GM23338 (cell line): ENCODE results near the gene IFI16. TPM values are rescaled to one million over a fixed set of nuclear protein-coding genes. Genes with fewer than 3 reads are reported as not detected.
A peak's percentile ranks its signal among the peaks of the same experiment; 100 is the strongest.

ENCODE experiments used
- ATAC-seq: fragments of 200-7000 bp; cut with Tn5 transposase; 3 replicates; pipeline ENCODE4 v1.9.1; 2020
- DNase-seq: peaks from one replicate; pipeline ENCODE4 v3.0.0-alpha.2; 2015; ENCODE audit warnings: low spot score
- H2AFZ ChIP-seq: fragments of 200-600 bp; sonication (generic); 2 replicates; pipeline ENCODE4 v1.8.0; 2016; ENCODE audit warnings: antibody characterized with exemption, mild to moderate bottlenecking, moderate library complexity
- H3F3A ChIP-seq: fragments of 200-600 bp; sonication (generic); replicated peaks from 2 replicates; pipeline ENCODE4 v1.8.0; 2017; ENCODE audit warnings: antibody characterized with exemption, mixed run types, low read depth
- H3K27ac ChIP-seq: fragments of 200-600 bp; sonication (generic); 2 replicates; pipeline ENCODE4 v1.6.1; 2016; ENCODE audit warnings: low read depth
- H3K27me3 ChIP-seq: fragments of 200-600 bp; sonication (generic); 2 replicates; pipeline ENCODE4 v1.8.0; 2016; ENCODE audit warnings: mild to moderate bottlenecking, mixed run types, moderate library complexity; ENCODE audit not compliant: insufficient read depth
- H3K36me3 ChIP-seq: fragments of 200-600 bp; sonication (generic); 2 replicates; pipeline ENCODE4 v1.8.0; 2016; ENCODE audit warnings: mild to moderate bottlenecking; ENCODE audit not compliant: insufficient read depth
- H3K4me1 ChIP-seq: fragments of 200-600 bp; sonication (generic); 2 replicates; pipeline ENCODE4 v1.8.0; 2016; ENCODE audit warnings: mild to moderate bottlenecking, moderate library complexity; ENCODE audit not compliant: insufficient read depth
- H3K4me2 ChIP-seq: fragments of 200-600 bp; sonication (generic); 2 replicates; pipeline ENCODE4 v1.7.1; 2017; ENCODE audit warnings: mixed run types
- H3K4me3 ChIP-seq: fragments of 200-600 bp; sonication (generic); 2 replicates; pipeline ENCODE4 v1.6.1; 2016; ENCODE audit warnings: mixed run types
- H3K79me2 ChIP-seq: fragments of 200-600 bp; sonication (generic); replicated peaks from 2 replicates; pipeline ENCODE4 v1.8.0; 2017; ENCODE audit warnings: mild to moderate bottlenecking; ENCODE audit not compliant: insufficient read depth
- H3K9me2 ChIP-seq: fragments of 200-600 bp; sonication (generic); 2 replicates; pipeline ENCODE4 v1.8.0; 2017; ENCODE audit not compliant: insufficient read depth
- H4K20me1 ChIP-seq: fragments of 200-600 bp; sonication (generic); replicated peaks from 2 replicates; pipeline ENCODE4 v1.8.0; 2017; ENCODE audit warnings: mild to moderate bottlenecking; ENCODE audit not compliant: insufficient read depth
- H3K27ac Mint-ChIP-seq: 2 replicates; pipeline ENCODE4 v1.8.0; 2020; ENCODE audit warnings: inconsistent platforms, mild to moderate bottlenecking, moderate library complexity, mixed read lengths
- H3K27me3 Mint-ChIP-seq: 3 replicates; pipeline ENCODE4 v1.8.0; 2022; ENCODE audit warnings: low read depth, mild to moderate bottlenecking, moderate library complexity, mixed read lengths, inconsistent platforms; ENCODE audit not compliant: insufficient read depth, poor library complexity
- H3K36me3 Mint-ChIP-seq: 3 replicates; pipeline ENCODE4 v1.8.0; 2021; ENCODE audit warnings: low read depth, mild to moderate bottlenecking, inconsistent platforms, moderate library complexity, mixed read lengths
- H3K4me1 Mint-ChIP-seq: 3 replicates; pipeline ENCODE4 v1.8.0; 2020; ENCODE audit warnings: mild to moderate bottlenecking, inconsistent platforms, mixed read lengths
- H3K4me3 Mint-ChIP-seq: 3 replicates; pipeline ENCODE4 v1.8.0; 2021; ENCODE audit warnings: moderate library complexity, mild to moderate bottlenecking, inconsistent platforms, mixed read lengths
- H3K9me3 Mint-ChIP-seq: 3 replicates; pipeline ENCODE4 v1.8.0; 2020; ENCODE audit warnings: moderate library complexity, mild to moderate bottlenecking, inconsistent platforms, mixed read lengths
- CTCF ChIP-seq, 2 experiments: fragments of 200-600 bp in 1 of 2; sonication (generic) in 1 of 2; conservative IDR thresholded peaks; 2 replicates each; pipeline versions ENCODE4 v1.5.1 to v1.6.1; 2016 to 2017; ENCODE audit warnings: antibody characterized with exemption in 2 of 2, low read depth in 2 of 2, mild to moderate bottlenecking in 2 of 2, moderate library complexity in 1 of 2
- ETS1 ChIP-seq: IDR thresholded peaks from 2 replicates; pipeline ENCODE4 v1.6.1; 2016; ENCODE audit warnings: antibody characterized with exemption
- EZH2phosphoT487 ChIP-seq: fragments of 200-600 bp; sonication (generic); IDR thresholded peaks from one replicate; pipeline ENCODE4 v1.8.1; 2018; ENCODE audit warnings: antibody characterized with exemption; ENCODE audit not compliant: unreplicated experiment
- NANOG ChIP-seq: IDR thresholded peaks from 2 replicates; pipeline ENCODE4 v1.6.1; 2016; ENCODE audit warnings: antibody characterized with exemption, borderline replicate concordance
- POLR2AphosphoS5 ChIP-seq: IDR thresholded peaks from 2 replicates; pipeline ENCODE4 v1.6.1; 2016; ENCODE audit warnings: antibody characterized with exemption, low read depth
- STAT1 ChIP-seq: IDR thresholded peaks from one replicate; pipeline ENCODE4 v1.6.1; 2016; ENCODE audit warnings: antibody characterized with exemption; ENCODE audit not compliant: unreplicated experiment
- ZNF114 ChIP-seq: fragments of 250-450 bp; sonication (Bioruptor Pico); IDR thresholded peaks from 2 replicates; pipeline ENCODE4 v1.5.0; 2020; ENCODE audit warnings: mild to moderate bottlenecking, moderate library complexity
- ZNF331 ChIP-seq: fragments of 250-450 bp; sonication (Bioruptor Pico); IDR thresholded peaks from 2 replicates; pipeline ENCODE4 v1.5.0; 2020; ENCODE audit warnings: low read depth, mild to moderate bottlenecking, moderate library complexity
- ZNF462 ChIP-seq: fragments of 250-450 bp; sonication (Bioruptor Pico); IDR thresholded peaks from 2 replicates; pipeline ENCODE4 v1.5.0; 2020; ENCODE audit warnings: mild to moderate bottlenecking, moderate library complexity
- polyA plus RNA-seq: library from polyadenylated mRNA; unstranded; fragments of >200 nt; fragmentation: Nextera tagmentation; extraction: Ambion mirVana; gene quantifications from 2 replicates; pipeline ENCODE4 v1.2.1, GENCODE V29; 2016
- total RNA-seq: library from RNA; depleted of rRNA; stranded (reverse); fragments of >200 nt; shearing (Covaris generic); gene quantifications from 2 replicates; pipeline ENCODE4 v1.2.3, GENCODE V29; 2014

Gene IFI16
- total and polyA plus RNA-seq, 2 experiments from 2014 or later: 0.31 to 2.1 TPM

- H3K9me2 ChIP-seq: no peaks in the 10 kb centered on the region
- DNase-seq (no peak), ATAC-seq (no peak)
- H3K27ac ChIP-seq: no peak overlapping the region
- H2AFZ ChIP-seq: no peak overlapping the region
- H3K4me2 ChIP-seq: no peak overlapping the region
- no peaks in the 10 kb centered on the region for H3K36me3 ChIP-seq
- peaks cover 14% of the 10 kb centered on the region; the same call in 1 of the 2 replicates for H3K4me1 ChIP-seq
- no peaks in the 10 kb centered on the region for H3K79me2 ChIP-seq
- TF ChIP-seq ZNF331 (CRISPR knock-in tag): no peak
- no peak for TF ChIP-seq NANOG
- no peak for TF ChIP-seq POLR2AphosphoS5
- peak overlapping the region; percentile 74; the same call in 1 of the 3 replicates for H3K4me3 Mint-ChIP-seq
- H3K4me3 ChIP-seq: no peak overlapping the region
- no peaks in the 10 kb centered on the region for H3F3A ChIP-seq
- peaks cover 6% of the 10 kb centered on the region; the same call in 1 of the 2 replicates for H3K27me3 ChIP-seq
- no peaks in the 10 kb centered on the region for H4K20me1 ChIP-seq
- H3K4me1 Mint-ChIP-seq: peaks cover 14% of the 10 kb centered on the region
- peaks cover 4% of the 10 kb centered on the region for H3K27me3 Mint-ChIP-seq
- H3K9me3 Mint-ChIP-seq: peaks cover 5% of the 10 kb centered on the region; the same call in 1 of the 3 replicates
- no peaks in the 10 kb centered on the region for H3K36me3 Mint-ChIP-seq
- H3K27ac Mint-ChIP-seq: no peak overlapping the region
Measured at GRCh38 chr1:158998037-158998780, 11.5 kb upstream of the IFI16 start.

GRCh38 chr1:158998781-158999161 is 10.9 kb upstream of the IFI16 start:
- Mint-ChIP-seq H3K36me3 (no peaks in the 10 kb centered on the region), H3K4me1 (peaks cover 14% of the 10 kb centered on the region), H3K9me3 (peaks cover 5% of the 10 kb centered on the region; the same call in 1 of the 3 replicates), H3K27ac (peak overlapping the region; percentile 95; the same call in 1 of the 2 replicates), H3K27me3 (peaks cover 7% of the 10 kb centered on the region), H3K4me3 (peak overlapping the region; percentile 74)
- H3K27ac ChIP-seq: no peak overlapping the region
- H3K36me3 ChIP-seq: no peaks in the 10 kb centered on the region
- no peaks in the 10 kb centered on the region for H4K20me1 ChIP-seq
- H3K4me2 ChIP-seq: peak overlapping the region; percentile 71
- peak overlapping the region; percentile 50 for H3K4me3 ChIP-seq
- H3K4me1 ChIP-seq: peaks cover 14% of the 10 kb centered on the region; the same call in 1 of the 2 replicates
- DNase-seq (peak; percentile 77), ATAC-seq (peak; percentile 15)
- no peaks in the 10 kb centered on the region for H3K79me2 ChIP-seq
- TF ChIP-seq CTCF (conservative IDR thresholded peaks at IDR 0.05; ENCODE audit: low read depth in 2 of 2) (peak; percentile 82 to 95), ZNF114 (no peak), ETS1 (no peak), EZH2phosphoT487 (no peak), POLR2AphosphoS5 (no peak), ZNF462 (CRISPR knock-in tag) (no peak), STAT1 (no peak), ZNF331 (CRISPR knock-in tag) (no peak)
- peaks cover 7% of the 10 kb centered on the region; the same call in 1 of the 2 replicates for H3K27me3 ChIP-seq
- H3F3A ChIP-seq: no peaks in the 10 kb centered on the region
- H2AFZ ChIP-seq: peak overlapping the region; percentile 2; the same call in 1 of the 2 replicates
- no peaks in the 10 kb centered on the region for H3K9me2 ChIP-seq
